ENCODE results near the gene NKD2.

DNA sequence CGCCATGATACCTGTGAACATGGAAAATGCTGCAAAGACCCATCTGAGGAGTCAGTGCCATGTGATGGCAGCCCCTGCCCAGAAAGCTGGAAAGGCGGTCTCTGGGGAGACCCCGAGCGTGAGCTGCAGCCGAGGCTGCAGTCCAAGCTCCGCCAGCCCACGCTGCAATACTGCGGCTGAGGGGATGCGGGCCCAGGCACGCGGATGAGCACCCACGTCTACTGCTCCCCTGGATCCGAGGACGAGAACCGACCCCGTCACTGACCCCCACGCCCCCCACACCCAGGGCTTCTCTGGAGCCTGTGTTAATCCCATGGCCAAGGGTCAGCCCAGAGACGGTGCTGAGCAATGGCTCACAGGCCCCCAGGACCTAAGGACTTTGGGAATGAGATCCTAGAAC is 70.9 kb downstream of the NKD2 start:
- no peak for TF ChIP-seq EZH2 (IDR thresholded peaks at IDR 0.05; ENCODE audit: borderline replicate concordance, low read length)
- TF ChIP-seq, protein P1, sequence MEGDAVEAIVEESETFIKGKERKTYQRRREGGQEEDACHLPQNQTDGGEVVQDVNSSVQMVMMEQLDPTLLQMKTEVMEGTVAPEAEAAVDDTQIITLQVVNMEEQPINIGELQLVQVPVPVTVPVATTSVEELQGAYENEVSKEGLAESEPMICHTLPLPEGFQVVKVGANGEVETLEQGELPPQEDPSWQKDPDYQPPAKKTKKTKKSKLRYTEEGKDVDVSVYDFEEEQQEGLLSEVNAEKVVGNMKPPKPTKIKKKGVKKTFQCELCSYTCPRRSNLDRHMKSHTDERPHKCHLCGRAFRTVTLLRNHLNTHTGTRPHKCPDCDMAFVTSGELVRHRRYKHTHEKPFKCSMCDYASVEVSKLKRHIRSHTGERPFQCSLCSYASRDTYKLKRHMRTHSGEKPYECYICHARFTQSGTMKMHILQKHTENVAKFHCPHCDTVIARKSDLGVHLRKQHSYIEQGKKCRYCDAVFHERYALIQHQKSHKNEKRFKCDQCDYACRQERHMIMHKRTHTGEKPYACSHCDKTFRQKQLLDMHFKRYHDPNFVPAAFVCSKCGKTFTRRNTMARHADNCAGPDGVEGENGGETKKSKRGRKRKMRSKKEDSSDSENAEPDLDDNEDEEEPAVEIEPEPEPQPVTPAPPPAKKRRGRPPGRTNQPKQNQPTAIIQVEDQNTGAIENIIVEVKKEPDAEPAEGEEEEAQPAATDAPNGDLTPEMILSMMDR (IDR thresholded peaks at IDR 0.05; ENCODE audit: low read length), result no peak

Measured in OCI-LY1 (cell line).